GM21619 (cell line): ENCODE data around the gene ASCL1.

Experiments used
- ATAC-seq: cut with Tn5 transposase; IDR thresholded peaks from one replicate; pipeline ENCODE4 v1.9.1; 2021; ENCODE audit not compliant: unreplicated experiment

The ASCL1 gene

GRCh38 chr12:102950950-102951619 is 6.4 kb upstream of the ASCL1 start:
- no peak for ATAC-seq

- ATAC-seq, result no peak
Measured at GRCh38 chr12:102951841-102952240, 5.6 kb upstream of the ASCL1 start.

- no peak for ATAC-seq
Measured at GRCh38 chr12:102953221-102953620, 4.3 kb upstream of the ASCL1 start.

GRCh38 chr12:102954134-102954533 is 3.3 kb upstream of the ASCL1 start:
- ATAC-seq, result no peak

- no peak for ATAC-seq
Measured at GRCh38 chr12:102955926-102956737, 1.3 kb upstream of the ASCL1 start.

- no peak for ATAC-seq
Measured at GRCh38 chr12:102956738-102957327, 641 bp upstream of the ASCL1 start.

DNA sequence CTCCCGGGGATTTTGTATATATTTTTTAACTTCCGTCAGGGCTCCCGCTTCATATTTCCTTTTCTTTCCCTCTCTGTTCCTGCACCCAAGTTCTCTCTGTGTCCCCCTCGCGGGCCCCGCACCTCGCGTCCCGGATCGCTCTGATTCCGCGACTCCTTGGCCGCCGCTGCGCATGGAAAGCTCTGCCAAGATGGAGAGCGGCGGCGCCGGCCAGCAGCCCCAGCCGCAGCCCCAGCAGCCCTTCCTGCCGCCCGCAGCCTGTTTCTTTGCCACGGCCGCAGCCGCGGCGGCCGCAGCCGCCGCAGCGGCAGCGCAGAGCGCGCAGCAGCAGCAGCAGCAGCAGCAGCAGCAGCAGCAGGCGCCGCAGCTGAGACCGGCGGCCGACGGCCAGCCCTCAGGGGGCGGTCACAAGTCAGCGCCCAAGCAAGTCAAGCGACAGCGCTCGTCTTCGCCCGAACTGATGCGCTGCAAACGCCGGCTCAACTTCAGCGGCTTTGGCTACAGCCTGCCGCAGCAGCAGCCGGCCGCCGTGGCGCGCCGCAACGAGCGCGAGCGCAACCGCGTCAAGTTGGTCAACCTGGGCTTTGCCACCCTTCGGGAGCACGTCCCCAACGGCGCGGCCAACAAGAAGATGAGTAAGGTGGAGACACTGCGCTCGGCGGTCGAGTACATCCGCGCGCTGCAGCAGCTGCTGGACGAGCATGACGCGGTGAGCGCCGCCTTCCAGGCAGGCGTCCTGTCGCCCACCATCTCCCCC is 777 bp downstream of the ASCL1 start:
- ATAC-seq, result peak; percentile 56

DNA sequence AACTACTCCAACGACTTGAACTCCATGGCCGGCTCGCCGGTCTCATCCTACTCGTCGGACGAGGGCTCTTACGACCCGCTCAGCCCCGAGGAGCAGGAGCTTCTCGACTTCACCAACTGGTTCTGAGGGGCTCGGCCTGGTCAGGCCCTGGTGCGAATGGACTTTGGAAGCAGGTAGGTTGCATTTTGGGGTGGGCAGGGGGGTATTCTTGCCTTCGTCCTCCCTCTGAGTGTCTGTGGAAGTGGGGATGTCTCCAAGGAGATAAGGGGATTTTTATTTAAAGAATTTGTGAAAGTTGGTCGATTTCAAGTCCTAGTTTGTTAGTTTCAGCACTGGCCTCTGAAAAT is 1.3 kb downstream of the ASCL1 start:
- ATAC-seq, result no peak

DNA sequence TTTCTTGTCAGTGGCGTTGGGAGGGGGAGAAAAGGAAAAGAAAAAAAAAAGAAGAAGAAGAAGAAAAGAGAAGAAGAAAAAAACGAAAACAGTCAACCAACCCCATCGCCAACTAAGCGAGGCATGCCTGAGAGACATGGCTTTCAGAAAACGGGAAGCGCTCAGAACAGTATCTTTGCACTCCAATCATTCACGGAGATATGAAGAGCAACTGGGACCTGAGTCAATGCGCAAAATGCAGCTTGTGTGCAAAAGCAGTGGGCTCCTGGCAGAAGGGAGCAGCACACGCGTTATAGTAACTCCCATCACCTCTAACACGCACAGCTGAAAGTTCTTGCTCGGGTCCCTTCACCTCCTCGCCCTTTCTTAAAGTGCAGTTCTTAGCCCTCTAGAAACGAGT is 1.9 kb downstream of the ASCL1 start:
- no peak for ATAC-seq

GRCh38 chr12:102960766-102961465 is 3.4 kb downstream of the ASCL1 start:
- ATAC-seq, result no peak

DNA sequence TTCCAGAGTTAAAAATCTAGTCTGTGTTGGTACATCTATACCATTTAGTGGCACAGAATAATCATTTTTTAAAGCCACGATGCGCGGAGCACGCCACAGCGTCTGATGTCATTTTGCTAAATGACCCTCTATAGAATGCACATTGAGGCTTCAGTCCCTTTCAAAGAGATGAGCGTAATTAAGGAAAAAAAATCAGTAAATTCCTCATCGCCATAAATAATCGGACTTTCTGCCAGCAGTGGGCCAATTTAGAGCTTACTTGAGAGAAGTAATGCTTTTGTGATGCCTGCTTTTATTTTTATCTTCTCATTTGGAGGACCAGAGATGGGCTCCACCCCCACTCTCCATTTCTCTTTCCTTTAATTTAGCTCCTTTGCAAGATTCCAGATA is 4.0 kb downstream of the ASCL1 start:
- ATAC-seq, result no peak

DNA sequence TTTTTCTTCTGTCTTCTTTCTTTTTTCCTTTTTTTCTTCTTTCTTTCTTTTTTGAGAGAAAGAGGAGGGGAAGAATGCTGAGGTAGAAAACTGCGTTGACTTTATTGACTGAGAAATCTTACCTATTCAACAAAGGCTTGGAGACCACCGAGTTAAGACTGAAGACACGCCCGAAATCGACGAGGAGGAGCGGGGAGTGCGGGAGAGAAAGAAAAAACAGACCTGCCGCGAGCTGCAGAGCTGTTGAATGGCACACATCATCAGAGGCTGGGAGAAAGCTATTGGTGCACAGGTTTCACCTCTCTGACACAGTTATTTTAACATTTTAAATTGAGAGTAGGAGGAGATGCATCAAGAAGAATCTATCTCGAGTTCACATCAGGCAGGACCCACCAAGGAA is 5.1 kb downstream of the ASCL1 start:
- ATAC-seq, result no peak

DNA sequence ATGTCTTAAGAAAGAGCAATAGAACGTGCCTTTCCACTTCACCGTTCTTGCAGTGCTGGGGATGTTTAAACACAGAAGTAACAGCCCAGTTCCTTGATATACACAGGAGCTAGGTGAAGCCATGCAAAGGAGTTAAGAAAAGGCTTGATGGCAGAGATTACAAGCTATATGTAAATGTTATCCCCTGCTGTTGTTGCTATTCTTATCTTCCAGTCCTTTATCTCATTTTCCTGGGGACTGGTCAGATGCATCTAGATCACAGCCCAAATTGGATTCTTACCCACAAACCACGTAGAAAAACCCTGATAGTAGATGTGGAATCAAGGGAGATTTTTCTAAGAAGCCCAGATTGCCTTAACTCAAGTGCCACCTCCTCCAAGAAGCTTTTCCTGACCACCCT is 5.5 kb downstream of the ASCL1 start:
- no peak for ATAC-seq

DNA sequence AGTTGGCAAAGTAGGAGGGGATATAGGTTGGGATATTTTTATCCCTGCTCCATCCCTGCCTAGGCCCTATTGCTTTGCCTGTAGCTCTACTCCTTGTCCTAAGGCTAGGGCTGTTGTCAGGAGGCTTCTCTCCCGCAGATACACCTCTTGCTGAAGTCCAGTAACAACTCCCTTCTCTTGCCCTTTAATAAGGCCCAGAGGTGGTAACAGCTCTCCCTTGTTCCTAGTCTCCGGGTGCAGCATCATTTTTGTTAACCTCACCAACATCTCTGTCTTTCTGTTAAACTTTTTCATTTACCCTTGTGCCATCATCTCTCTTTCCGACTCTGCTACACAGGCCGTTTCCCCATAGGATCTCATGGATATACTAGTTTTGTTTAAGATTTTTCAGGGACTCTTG is 6.3 kb downstream of the ASCL1 start:
- no peak for ATAC-seq

DNA sequence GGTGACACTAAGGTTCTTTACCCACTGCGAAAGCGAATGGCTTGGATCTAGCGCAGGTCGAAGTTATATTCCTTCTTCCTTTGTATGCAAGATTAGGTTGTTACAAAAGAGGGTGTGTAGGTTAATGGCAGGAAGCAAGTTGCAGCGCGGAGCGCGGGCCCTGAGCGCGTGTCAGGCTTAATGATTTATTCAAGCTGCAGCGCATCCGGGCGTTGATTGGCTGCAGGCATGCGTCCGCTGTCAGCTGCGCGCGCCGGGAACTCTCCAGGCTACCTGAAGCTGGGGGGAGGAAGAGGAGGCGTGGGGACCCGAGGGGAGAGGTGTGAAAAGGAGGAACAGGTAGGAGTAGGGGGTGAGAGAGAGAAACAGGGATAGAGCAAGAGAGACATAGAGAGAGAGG is 7.4 kb downstream of the ASCL1 start:
- peak; percentile 67 for ATAC-seq

GRCh38 chr12:102965281-102966155 is 8.0 kb downstream of the ASCL1 start:
- no peak for ATAC-seq

DNA sequence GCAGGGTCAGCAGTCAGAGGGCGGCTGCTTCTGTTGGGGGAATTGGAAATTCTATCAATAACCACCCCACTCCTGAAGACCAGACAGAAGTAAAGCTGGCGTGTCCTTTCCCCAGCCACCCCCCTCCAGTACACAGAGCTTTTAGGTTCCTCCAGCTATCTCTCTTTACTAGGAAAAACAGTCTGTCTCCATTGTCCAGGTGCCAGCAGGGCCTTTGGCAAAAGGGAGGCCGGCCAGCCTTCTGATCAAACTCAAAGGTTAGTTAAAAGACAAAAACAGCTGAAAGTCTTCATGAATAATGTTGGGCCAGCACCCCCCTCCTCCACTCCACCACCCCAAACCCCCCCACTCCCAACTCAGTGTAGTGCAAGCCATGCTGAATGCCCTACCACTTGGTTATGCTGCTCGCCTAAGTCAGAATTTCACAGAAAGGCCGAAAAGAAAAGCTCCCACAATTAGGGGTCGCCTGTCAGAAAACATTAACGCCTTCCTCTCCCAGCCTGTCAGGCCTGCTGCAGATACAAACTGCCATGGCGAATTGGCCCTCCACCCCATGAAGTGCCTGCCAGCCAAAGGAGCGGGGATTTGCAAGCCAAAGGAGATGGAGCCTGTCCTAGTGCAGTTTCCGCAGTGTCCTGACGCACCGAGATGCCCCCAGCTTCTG is 8.9 kb downstream of the ASCL1 start:
- ATAC-seq, result no peak

DNA sequence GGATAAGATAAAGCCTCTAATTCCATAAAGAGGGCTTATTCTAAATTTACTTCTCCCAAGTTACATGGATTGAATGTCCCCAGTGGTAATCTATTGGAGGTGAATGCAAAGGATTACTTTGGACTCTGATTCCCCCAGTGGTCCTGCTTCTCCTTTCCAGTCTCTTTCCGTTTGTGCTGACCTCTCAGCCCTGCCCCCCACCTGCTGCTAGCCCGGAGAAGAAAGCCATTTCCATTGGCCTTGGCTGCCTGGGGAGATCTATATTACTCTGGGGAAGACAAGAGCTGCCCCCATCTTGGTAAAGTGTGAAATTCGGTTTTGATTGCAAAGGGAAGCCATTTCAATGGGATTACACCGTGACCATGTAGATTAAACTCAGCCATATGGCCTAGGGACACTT is 13.3 kb downstream of the ASCL1 start:
- ATAC-seq, result no peak

DNA sequence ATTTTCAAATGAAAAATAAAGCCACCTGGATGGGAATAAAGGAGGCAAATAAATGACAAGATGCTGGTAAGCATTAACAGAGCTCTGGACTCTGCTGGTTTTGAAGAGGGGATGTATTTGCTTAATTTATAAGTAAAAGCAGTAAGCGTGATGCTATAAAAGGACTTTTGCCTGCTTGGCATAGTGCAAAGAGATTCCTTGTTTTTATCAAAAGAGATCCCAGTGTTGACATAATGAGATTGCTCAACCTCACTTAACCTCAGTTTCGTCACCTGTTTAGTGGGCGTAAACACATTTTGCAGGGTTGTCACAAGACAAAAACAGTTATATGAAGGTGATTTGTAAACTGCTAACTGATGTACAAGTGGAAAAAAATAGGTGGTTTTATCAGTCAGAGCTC is 13.8 kb downstream of the ASCL1 start:
- ATAC-seq, result no peak

GRCh38 chr12:102973583-102973982 is 16.1 kb downstream of the ASCL1 start:
- no peak for ATAC-seq
